ENCODE data around the gene CPED1.

CPED1 gene

DNA sequence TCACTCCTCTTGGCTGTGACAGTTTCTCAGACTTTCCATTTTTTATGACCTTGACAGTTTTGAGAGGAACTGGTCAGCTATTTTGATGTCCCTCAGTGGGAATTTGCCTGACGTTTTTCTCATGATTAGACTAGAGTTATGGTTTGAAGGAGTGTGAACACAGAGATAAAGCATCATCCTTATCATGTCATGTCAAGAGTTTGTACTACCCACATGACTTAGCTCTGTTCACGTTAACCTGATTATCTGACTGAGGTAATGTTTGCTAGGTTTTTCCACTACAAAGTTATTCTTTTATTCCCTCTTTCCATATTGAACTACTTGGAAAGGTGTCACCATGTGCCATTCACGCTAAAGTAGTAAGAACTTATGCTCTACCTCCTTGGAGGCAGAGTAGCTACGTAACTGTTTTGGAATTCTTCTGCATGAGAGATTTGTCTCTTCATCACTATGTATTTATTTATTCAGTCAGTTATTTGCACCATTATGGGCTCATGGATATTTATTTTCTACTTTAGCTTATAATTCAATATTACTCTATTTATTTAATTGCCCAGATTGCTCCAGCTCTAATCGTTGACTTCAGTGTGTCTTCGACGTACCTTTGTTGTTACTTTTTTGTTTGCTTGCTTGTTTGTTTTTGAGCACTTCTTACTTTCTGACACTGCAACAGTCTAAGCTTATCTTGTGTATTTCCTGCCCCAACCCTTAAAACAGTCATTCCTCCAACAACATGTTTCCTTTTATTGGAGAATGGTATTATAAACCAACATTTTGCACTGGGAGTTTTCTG, 50.4 kb downstream of the CPED1 start:
- TF ChIP-seq, protein P1, sequence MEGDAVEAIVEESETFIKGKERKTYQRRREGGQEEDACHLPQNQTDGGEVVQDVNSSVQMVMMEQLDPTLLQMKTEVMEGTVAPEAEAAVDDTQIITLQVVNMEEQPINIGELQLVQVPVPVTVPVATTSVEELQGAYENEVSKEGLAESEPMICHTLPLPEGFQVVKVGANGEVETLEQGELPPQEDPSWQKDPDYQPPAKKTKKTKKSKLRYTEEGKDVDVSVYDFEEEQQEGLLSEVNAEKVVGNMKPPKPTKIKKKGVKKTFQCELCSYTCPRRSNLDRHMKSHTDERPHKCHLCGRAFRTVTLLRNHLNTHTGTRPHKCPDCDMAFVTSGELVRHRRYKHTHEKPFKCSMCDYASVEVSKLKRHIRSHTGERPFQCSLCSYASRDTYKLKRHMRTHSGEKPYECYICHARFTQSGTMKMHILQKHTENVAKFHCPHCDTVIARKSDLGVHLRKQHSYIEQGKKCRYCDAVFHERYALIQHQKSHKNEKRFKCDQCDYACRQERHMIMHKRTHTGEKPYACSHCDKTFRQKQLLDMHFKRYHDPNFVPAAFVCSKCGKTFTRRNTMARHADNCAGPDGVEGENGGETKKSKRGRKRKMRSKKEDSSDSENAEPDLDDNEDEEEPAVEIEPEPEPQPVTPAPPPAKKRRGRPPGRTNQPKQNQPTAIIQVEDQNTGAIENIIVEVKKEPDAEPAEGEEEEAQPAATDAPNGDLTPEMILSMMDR (conservative IDR thresholded peaks at IDR 0.05) = no peak
- TF ChIP-seq ZFX (IDR thresholded peaks at IDR 0.05) = no peak
- H3K27ac ChIP-seq = no peak overlapping the region

DNA sequence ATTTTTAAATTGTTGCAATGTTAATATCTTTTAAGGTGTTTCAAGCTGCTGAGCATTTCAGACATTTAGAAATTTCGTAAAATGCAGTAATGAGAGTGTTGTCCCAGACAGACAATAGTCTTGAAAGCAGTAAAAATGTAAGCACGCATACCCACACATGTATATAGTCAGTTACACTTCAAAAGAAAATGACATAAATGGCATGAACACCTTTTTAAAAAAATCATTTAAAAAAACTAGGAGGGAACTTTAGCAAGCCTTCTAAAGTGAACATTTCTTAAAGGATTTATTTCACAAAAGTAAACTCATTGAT, 51.0 kb downstream of the CPED1 start:
- TF ChIP-seq, protein P1 (conservative IDR thresholded peaks at IDR 0.05) = no peak
- no peak for TF ChIP-seq ZFX (IDR thresholded peaks at IDR 0.05)
- H3K27ac ChIP-seq = no peak overlapping the region

DNA sequence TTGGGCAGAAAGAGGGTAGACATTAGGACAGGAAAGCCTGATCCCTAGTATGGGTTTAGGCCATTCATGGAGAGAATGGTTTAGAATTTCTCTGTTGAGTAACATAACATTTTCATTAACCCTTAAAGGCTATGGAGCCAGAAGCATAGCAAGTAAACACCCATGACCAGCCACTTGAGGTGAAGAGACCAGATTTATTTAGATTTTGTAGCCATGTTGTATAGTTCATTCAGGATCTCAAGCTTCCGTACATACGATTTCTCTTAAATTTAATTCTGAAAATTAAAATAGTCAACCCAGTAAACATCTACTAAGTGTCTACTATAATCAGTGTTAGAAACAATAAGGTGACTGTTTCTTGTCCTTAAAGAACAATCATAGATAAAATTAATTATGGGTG, 51.5 kb downstream of the CPED1 start:
- no peak overlapping the region for H3K27ac ChIP-seq
- TF ChIP-seq ZFX (IDR thresholded peaks at IDR 0.05) = no peak
- TF ChIP-seq, protein P1 (conservative IDR thresholded peaks at IDR 0.05) = no peak

DNA sequence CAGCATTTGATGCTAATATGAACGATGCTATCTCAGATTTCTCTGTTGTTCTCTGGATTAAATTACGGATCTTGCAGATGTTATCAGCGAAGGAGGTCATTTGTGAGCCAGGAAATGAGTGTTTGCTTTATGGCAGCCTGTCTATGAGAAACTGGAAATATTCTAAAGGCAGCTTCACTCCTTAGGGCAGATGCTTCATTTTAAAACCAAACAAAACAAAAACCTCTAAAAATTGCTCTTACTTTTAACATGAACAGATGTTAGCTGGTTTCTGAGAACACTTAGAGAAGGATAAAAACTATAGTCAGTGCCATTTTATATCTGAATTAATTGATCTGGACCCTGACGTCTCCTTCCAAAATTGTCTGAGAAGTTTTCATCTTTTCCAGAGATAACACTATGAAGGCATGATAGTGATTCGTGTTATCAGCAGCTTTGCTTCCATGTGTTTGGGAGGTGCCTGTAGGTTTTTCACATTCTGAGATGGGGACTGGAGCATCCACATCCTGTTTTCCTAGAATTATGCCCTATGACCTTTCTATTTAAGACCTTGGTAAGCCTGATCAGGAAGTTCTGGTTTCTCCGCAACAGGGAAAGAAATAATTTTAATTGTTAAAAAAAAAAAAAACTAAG, 53.1 kb downstream of the CPED1 start:
- H3K27ac ChIP-seq = no peak overlapping the region
- no peak for TF ChIP-seq ZFX (IDR thresholded peaks at IDR 0.05)
- TF ChIP-seq, protein P1 (conservative IDR thresholded peaks at IDR 0.05) = no peak

DNA sequence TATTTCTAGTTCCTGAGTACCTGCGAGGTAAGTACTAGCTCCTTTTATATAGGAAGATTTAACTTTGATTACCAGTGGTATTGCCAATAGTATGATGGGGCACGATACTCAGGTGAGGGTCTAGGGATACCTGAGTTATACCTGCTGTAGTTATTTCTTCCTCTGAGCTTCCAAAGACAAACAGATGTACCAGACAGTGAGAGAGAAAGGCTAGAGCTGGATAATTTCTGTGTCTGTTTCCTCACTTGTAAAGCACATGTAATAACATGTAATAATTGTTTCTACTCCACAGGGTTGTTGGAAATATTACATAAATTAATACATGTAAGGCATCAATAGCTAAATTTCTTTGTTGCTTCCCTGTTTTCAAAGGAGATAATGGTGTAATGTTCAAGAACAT, 53.7 kb downstream of the CPED1 start:
- no peak overlapping the region for H3K27ac ChIP-seq
- TF ChIP-seq, protein P1 (conservative IDR thresholded peaks at IDR 0.05) = no peak
- TF ChIP-seq ZFX (IDR thresholded peaks at IDR 0.05) = no peak

DNA sequence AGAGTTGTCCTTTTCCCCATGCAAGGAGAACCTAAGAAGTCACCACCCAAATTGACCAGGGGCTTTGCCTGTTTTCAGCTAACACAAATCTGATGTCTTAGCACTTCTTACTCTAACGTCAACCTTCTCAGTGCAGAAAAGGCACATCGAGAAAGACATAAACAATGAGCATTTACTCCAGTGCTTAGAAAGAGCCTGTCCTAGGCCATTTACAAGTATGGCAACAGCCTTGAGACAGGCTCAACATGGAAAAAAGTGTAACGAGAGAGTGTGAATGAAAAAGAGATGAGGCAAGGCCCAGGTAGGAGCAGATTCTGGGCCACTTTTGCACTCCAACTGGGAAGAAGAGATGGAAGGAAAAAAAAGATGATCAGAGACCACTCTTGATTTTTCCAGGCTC, 54.4 kb downstream of the CPED1 start:
- TF ChIP-seq, protein P1 (conservative IDR thresholded peaks at IDR 0.05) = no peak
- no peak for TF ChIP-seq ZFX (IDR thresholded peaks at IDR 0.05)
- no peak overlapping the region for H3K27ac ChIP-seq

All from C4-2B (cell line).